Colonic mucosa (tissue), 4 donors: ENCODE measurements around the gene STUB1. TPM values are rescaled to one million over a fixed set of nuclear protein-coding genes. Genes with fewer than 3 reads are reported as not detected.

ENCODE experiments used
- DNase-seq: peaks from one replicate; pipeline ENCODE4 v3.0.0-alpha.2; 2020
- H3K27ac ChIP-seq: fragments of 200-600 bp; one replicate; pipeline ENCODE4 v1.8.0; 2021
- H3K27me3 ChIP-seq: fragments of 200-600 bp; one replicate; pipeline ENCODE4 v1.8.0; 2021
- H3K36me3 ChIP-seq: fragments of 200-600 bp; one replicate; pipeline ENCODE4 v1.8.0; 2021
- H3K4me1 ChIP-seq: fragments of 200-600 bp; one replicate; pipeline ENCODE4 v1.8.0; 2021; ENCODE audit warnings: mild to moderate bottlenecking
- H3K4me3 ChIP-seq: fragments of 200-600 bp; one replicate; pipeline ENCODE4 v1.8.0; 2021
- H3K9ac ChIP-seq, 2 donors: one replicate each; pipeline ENCODE4 v1.7.0; 2013; ENCODE audit warnings: control low read depth in 2 of 2, low read depth in 2 of 2, low read length in 2 of 2
- H3K9me3 ChIP-seq: fragments of 200-600 bp; one replicate; pipeline ENCODE4 v1.8.0; 2021
- intact Hi-C: fragments of 100-400 bp; cut with DNase I; formaldehyde crosslinking; loops from one replicate; pipeline ENCODE4 v1.14.1; 2022
- total RNA-seq, 2 donors: library from RNA; stranded (reverse); fragmentation: NEBNext Ultra II Directional in 1 of 2; extraction: Animal tissue kit (Norgen Biotek cat#: 25700) in 1 of 2; gene quantifications; one replicate each; pipeline ENCODE4 v1.2.1, GENCODE V29; 2021
- TF ChIP-seq, protein P1 (sequence below): fragments of 200-600 bp; IDR thresholded peaks from one replicate; pipeline ENCODE4 v1.8.0; 2022; ENCODE audit warnings: antibody characterized with exemption, mild to moderate bottlenecking
- donor health status: healthy.
- donor health status: DM: no; HTN: no; CAD: no.
- donor health status: DM: no; HTN: no; CAD: no.

The STUB1 gene
- total RNA-seq, 2 donors from 2014 or later: 96.7 to 159 TPM

DNA sequence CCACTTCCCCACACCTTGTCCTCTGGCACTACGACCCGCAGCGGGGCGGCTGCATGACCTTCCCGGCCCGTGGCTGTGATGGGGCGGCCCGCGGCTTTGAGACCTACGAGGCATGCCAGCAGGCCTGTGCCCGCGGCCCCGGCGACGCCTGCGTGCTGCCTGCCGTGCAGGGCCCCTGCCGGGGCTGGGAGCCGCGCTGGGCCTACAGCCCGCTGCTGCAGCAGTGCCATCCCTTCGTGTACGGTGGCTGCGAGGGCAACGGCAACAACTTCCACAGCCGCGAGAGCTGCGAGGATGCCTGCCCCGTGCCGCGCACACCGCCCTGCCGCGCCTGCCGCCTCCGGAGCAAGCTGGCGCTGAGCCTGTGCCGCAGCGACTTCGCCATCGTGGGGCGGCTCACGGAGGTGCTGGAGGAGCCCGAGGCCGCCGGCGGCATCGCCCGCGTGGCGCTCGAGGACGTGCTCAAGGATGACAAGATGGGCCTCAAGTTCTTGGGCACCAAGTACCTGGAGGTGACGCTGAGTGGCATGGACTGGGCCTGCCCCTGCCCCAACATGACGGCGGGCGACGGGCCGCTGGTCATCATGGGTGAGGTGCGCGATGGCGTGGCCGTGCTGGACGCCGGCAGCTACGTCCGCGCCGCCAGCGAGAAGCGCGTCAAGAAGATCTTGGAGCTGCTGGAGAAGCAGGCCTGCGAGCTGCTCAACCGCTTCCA lies 46.7 kb upstream of the STUB1 start:
- no peak overlapping the region for H3K27ac ChIP-seq
- no peaks in the 10 kb centered on the region for H3K36me3 ChIP-seq
- H3K4me3 ChIP-seq: no peak overlapping the region
- intact Hi-C loops: no loop called here
- TF ChIP-seq, protein P1, sequence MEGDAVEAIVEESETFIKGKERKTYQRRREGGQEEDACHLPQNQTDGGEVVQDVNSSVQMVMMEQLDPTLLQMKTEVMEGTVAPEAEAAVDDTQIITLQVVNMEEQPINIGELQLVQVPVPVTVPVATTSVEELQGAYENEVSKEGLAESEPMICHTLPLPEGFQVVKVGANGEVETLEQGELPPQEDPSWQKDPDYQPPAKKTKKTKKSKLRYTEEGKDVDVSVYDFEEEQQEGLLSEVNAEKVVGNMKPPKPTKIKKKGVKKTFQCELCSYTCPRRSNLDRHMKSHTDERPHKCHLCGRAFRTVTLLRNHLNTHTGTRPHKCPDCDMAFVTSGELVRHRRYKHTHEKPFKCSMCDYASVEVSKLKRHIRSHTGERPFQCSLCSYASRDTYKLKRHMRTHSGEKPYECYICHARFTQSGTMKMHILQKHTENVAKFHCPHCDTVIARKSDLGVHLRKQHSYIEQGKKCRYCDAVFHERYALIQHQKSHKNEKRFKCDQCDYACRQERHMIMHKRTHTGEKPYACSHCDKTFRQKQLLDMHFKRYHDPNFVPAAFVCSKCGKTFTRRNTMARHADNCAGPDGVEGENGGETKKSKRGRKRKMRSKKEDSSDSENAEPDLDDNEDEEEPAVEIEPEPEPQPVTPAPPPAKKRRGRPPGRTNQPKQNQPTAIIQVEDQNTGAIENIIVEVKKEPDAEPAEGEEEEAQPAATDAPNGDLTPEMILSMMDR: no peak
- H3K27me3 ChIP-seq: no peaks in the 10 kb centered on the region
- DNase-seq: no peak
- no peak overlapping the region for H3K9ac ChIP-seq
- peaks cover 13% of the 10 kb centered on the region for H3K4me1 ChIP-seq
- H3K9me3 ChIP-seq: no peaks in the 10 kb centered on the region

DNA sequence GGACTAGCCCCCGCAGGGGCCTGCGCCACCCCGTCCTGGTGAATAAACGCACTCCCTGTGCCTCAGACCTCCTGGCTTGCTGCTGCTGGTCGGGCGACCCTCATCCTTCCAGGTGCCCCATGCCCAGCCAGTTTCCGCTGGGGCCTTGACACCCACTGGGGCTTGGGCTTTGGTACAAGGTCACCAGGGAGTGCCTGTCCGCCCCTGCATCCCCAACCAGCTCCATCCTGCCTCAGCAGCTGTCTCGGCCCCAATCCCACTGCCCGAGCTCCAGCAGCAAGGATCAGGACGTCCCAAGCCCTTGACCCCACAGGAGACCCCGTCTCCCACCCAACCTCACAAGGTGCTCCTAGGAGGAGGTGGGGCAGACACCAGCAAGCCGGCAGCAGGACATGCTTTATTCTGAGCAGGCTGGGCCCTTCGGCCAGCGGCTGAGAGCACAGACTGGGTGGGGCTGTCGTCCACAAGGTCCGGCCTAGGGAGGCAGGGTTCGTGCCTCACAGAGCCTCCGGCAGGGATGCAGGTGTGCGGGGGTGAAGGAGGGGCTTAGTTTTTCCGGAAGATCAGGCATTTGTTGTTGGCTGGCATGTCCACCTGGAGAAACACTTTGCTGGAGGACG lies 46.0 kb upstream of the STUB1 start:
- TF ChIP-seq, protein P1: no peak
- peaks cover 13% of the 10 kb centered on the region for H3K4me1 ChIP-seq
- no peak overlapping the region for H3K27ac ChIP-seq
- no peak overlapping the region for H3K9ac ChIP-seq
- intact Hi-C loops: no loop called here
- H3K9me3 ChIP-seq: no peaks in the 10 kb centered on the region
- no peak overlapping the region for H3K4me3 ChIP-seq
- DNase-seq: no peak
- H3K36me3 ChIP-seq: no peaks in the 10 kb centered on the region
- H3K27me3 ChIP-seq: no peaks in the 10 kb centered on the region

DNA sequence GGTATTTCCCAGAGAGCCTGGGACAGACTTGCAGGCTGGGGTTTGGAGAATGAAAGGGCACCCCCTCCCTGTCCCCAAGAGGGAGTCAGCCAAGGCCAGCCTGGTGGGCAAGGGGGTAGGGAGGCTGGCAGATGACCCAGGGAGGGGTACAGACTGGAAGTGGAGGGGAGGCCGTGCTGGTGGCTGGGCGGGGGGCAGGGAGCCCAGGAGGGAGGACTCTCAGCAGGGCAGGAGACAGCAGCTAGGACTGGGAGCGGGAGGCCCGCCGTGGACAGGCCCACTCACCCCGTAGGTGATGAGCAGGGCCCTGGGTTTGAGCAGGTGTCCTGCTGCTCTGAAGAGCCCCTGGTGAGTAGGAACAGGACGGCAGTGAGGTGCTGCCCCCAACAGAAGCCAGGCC lies 45.2 kb upstream of the STUB1 start:
- TF ChIP-seq, protein P1: no peak
- no peak overlapping the region for H3K27ac ChIP-seq
- intact Hi-C loops: no loop called here
- DNase-seq: no peak
- peak overlapping the region in 1 of 2 donors; percentile 92 for H3K9ac ChIP-seq
- no peaks in the 10 kb centered on the region for H3K9me3 ChIP-seq
- H3K4me1 ChIP-seq: peaks cover 13% of the 10 kb centered on the region
- H3K36me3 ChIP-seq: no peaks in the 10 kb centered on the region
- no peaks in the 10 kb centered on the region for H3K27me3 ChIP-seq
- H3K4me3 ChIP-seq: no peak overlapping the region

DNA sequence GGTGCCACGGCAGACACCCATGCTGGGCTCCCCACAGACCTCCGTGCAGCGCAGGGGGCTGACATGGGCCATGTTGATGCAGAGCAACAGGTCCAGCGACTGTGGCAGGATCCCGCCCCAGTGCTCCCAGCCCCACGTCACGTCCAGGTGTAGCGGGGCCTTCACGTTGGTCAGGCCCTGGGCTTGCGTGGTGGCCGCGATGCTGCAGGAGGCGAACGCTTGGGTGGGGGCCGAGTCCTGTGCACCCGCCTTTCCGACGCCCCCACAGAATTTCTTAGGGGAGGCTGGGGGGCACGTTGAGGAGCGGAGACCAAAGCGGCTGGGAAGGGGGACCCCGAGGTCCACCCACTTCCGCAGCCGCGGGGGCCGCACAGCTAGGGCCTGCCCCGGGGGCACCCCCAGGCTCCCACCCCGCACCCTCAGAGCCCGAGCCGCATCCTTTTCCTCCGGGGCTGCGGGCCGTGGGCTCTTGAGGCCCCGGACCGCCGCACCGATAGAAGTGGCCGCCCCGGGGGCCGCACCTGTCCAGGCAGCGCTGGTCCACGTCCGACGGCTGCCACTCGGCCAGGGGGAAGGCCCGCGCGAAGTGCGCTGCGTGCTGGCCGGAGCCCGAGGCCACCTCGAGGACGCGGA lies 44.5 kb upstream of the STUB1 start:
- intact Hi-C loops: no loop called here
- no peak for DNase-seq
- Histone ChIP-seq H3K9me3 (no peaks in the 10 kb centered on the region), H3K4me1 (peaks cover 13% of the 10 kb centered on the region), H3K27ac (peak overlapping the region; percentile 94), H3K36me3 (no peaks in the 10 kb centered on the region), H3K9ac (peak overlapping the region; percentile 92 to 96), H3K4me3 (peak overlapping the region; percentile 87), H3K27me3 (no peaks in the 10 kb centered on the region)
- TF ChIP-seq, protein P1: no peak

DNA sequence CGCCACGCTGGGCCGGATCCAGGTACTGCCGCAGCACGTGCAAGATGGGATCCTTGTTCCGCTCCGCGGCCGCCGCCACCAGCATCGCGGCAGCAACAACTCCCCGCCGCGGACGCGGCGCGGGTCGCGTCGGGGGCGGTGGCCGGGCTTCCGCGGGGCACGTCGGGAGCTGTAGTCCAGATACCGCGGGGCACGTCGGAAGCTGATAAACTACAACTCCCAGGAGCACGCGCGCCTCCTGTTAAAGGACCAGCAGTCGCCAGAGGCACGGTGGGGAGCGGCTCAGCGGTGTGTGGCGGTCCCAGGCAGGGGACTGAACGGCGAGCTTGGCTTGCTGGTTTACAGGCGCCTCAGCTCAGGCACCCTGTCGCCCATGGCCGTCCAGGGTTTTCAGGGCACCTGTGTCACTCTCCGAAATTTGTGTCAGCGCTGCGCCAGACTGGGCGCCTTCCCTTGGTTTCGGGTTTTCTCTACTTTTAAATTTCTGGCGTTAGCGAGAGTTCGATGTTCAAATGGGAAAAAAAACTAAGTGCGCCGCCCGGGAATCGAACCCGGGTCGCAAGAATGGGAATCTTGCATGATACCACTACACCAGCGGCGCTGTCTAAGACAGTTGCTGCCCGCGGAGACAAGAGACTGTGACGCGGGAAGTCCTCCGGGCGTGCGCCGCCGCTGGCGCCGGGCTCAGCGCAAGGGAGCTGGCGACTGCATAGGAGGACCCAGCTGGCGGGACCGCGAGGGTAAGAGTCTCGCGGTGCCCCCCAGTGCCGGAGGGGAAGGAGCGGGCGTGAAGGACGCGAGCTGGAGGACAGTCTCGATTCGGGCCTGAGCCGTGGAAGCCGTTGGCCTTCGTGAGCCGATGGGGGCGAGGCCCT lies 43.8 kb upstream of the STUB1 start, which contains the start of gene METTL26:
Gene METTL26 (minus strand): TSS at position 100 of the 875 bp plus-strand sequence. CDS start 15 bp downstream, at position 85.
- Histone ChIP-seq H3K4me3 (peak within 1 kb of the TSS; percentile 87), H3K4me1 (peaks cover 6% of the 10 kb centered on the region), H3K9ac (peak within 1 kb of the TSS; percentile 92 to 96), H3K27me3 (no peaks in the 10 kb centered on the region), H3K9me3 (no peaks in the 10 kb centered on the region), H3K36me3 (no peaks in the 10 kb centered on the region), H3K27ac (peak within 1 kb of the TSS; percentile 94)
- intact Hi-C loops: no loop called here
- DNase-seq: peak; percentile 96
- TF ChIP-seq, protein P1: no peak
